GM21723 (cell line): ENCODE measurements around the gene ZNF544.
A peak's percentile ranks its signal among the peaks of the same experiment; 100 is the strongest.
"Not testable (repeated sequence)": the region's sequence is repeated elsewhere in the genome, so short reads cannot be mapped to it uniquely, and the experiment has no call there.

Experiments
- ATAC-seq: cut with Tn5 transposase; IDR thresholded peaks from one replicate; pipeline ENCODE4 v1.9.1; 2021; ENCODE audit warnings: mild to moderate bottlenecking, moderate library complexity; ENCODE audit not compliant: unreplicated experiment

Gene ZNF544

GRCh38 chr19:58252102-58252685 is 23.5 kb downstream of the ZNF544 start:
- no peak for ATAC-seq

- not testable (repeated sequence) for ATAC-seq
Observed at GRCh38 chr19:58258259-58258658, 29.5 kb downstream of the ZNF544 start.

GRCh38 chr19:58261600-58261967 is 32.9 kb downstream of the ZNF544 start:
- no peak for ATAC-seq

- ATAC-seq, result no peak
Observed at GRCh38 chr19:58261968-58262921, 33.5 kb downstream of the ZNF544 start.

GRCh38 chr19:58262922-58263296 is 34.2 kb downstream of the ZNF544 start:
- no peak for ATAC-seq

GRCh38 chr19:58265100-58265499 is 36.4 kb downstream of the ZNF544 start:
- no peak for ATAC-seq

GRCh38 chr19:58268344-58268743 is 39.6 kb downstream of the ZNF544 start:
- ATAC-seq, result no peak

- ATAC-seq, result no peak
Observed at GRCh38 chr19:58274771-58275201, 46.1 kb downstream of the ZNF544 start.

- ATAC-seq, result no peak
Observed at GRCh38 chr19:58275564-58275963, 46.9 kb downstream of the ZNF544 start.

GRCh38 chr19:58277197-58277596 is 48.5 kb downstream of the ZNF544 start:
- no peak for ATAC-seq

GRCh38 chr19:58277748-58278540 is 49.2 kb downstream of the ZNF544 start:
- ATAC-seq, result no peak

- peak; percentile 91 for ATAC-seq
Observed at GRCh38 chr19:58278541-58279041, 49.9 kb downstream of the ZNF544 start, which contains the start of gene ZNF8. ZNF8 (plus strand) TSS chr19:58278955; CDS start chr19:58279082, 127 bp downstream.

GRCh38 chr19:58279042-58279924 is 50.6 kb downstream of the ZNF544 start:
- peak; percentile 29 for ATAC-seq

- ATAC-seq, result no peak
Observed at GRCh38 chr19:58279925-58280316, 51.2 kb downstream of the ZNF544 start.

GRCh38 chr19:58284199-58284598 is 55.5 kb downstream of the ZNF544 start:
- ATAC-seq, result no peak

- no peak for ATAC-seq
Observed at GRCh38 chr19:58291943-58292342, 63.2 kb downstream of the ZNF544 start.

- no peak for ATAC-seq
Observed at GRCh38 chr19:58294743-58295374, 66.1 kb downstream of the ZNF544 start.

GRCh38 chr19:58296104-58296503 is 67.4 kb downstream of the ZNF544 start:
- no peak for ATAC-seq

- ATAC-seq, result no peak
Observed at GRCh38 chr19:58300620-58301019, 71.9 kb downstream of the ZNF544 start.

GRCh38 chr19:58304255-58304654 is 75.5 kb downstream of the ZNF544 start:
- no peak for ATAC-seq
